Measurements from ENCODE around the gene C18orf32. TPM values are rescaled to one million over a fixed set of nuclear protein-coding genes. Genes with fewer than 3 reads are reported as not detected.

C18orf32 gene
- total and polyA plus RNA-seq, 2 donors (not counting 3 experiments of a cell fraction or from before 2014, with no cell fraction given) = 20.4 to 27.4 TPM

DNA sequence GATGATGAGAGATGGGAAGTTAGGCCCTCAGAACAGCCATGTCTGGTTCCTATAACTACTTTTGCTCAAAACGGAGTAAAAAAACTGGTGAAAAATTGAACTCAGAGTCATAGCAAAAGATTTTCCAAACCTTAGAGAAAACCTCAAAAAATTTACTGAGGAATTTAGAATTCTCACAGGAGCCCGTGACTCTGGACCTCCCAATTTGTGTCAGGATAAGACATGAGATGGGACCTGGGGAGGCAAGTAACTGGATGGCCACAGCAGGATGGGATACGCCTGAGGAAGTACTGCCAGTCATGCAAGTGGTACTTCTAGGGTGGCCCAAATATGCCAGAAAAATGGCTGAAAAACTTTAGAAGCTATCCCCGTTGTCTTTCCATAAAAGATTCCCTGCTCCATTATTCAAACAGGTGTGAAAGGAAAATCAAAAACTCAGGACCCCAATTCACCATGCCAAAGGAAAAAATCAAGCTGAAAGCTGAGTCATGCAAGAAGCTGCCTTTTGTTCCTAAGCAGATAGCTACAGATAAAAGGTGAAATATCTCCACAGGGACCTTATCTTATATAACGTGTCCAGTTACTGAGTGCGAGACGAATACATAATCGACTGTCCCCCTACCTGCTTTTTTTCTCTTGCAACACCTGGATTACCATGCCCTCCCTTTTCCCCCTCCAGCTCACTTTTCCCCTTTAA, 40.7 kb upstream of the C18orf32 start:
- dilution Hi-C loops (cut with MboI; ENCODE audit: extremely low pct_ligation_motif_present, low sequenced_read_pairs) = no loop called here
- H3K9ac ChIP-seq (replicated peaks; ENCODE audit: extremely low read depth, insufficient read depth, low read length) = no peak overlapping the region
- H3K79me2 ChIP-seq (ENCODE audit: control insufficient read depth, insufficient read depth, low read length) = no peaks in the 10 kb centered on the region
- no peak overlapping the region for H3K4me3 ChIP-seq (replicated peaks in 1 of 3; ENCODE audit: insufficient read depth in 1 of 3, low read depth in 1 of 3, low read length in 3 of 3)
- TF ChIP-seq EZH2 (IDR thresholded peaks at IDR 0.05; ENCODE audit: borderline replicate concordance, low read depth, low read length, severe bottlenecking) = no peak
- TF ChIP-seq POLR2AphosphoS5 (IDR thresholded peaks at IDR 0.05; ENCODE audit: insufficient read depth, low read depth, low read length) = no peak
- TF ChIP-seq MYC (IDR thresholded peaks at IDR 0.05; ENCODE audit: low read depth, low read length) = no peak
- TF ChIP-seq FOS (IDR thresholded peaks at IDR 0.05; ENCODE audit: borderline replicate concordance, insufficient read depth, low read length) = no peak
- TF ChIP-seq, protein P1, sequence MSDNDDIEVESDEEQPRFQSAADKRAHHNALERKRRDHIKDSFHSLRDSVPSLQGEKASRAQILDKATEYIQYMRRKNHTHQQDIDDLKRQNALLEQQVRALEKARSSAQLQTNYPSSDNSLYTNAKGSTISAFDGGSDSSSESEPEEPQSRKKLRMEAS (IDR thresholded peaks at IDR 0.05; ENCODE audit: insufficient read depth, insufficient read length) = no peak
- no peak for TF ChIP-seq JUN (IDR thresholded peaks at IDR 0.05; ENCODE audit: borderline replicate concordance, insufficient read depth, insufficient read length, low read depth)
- TF ChIP-seq, protein P2, sequence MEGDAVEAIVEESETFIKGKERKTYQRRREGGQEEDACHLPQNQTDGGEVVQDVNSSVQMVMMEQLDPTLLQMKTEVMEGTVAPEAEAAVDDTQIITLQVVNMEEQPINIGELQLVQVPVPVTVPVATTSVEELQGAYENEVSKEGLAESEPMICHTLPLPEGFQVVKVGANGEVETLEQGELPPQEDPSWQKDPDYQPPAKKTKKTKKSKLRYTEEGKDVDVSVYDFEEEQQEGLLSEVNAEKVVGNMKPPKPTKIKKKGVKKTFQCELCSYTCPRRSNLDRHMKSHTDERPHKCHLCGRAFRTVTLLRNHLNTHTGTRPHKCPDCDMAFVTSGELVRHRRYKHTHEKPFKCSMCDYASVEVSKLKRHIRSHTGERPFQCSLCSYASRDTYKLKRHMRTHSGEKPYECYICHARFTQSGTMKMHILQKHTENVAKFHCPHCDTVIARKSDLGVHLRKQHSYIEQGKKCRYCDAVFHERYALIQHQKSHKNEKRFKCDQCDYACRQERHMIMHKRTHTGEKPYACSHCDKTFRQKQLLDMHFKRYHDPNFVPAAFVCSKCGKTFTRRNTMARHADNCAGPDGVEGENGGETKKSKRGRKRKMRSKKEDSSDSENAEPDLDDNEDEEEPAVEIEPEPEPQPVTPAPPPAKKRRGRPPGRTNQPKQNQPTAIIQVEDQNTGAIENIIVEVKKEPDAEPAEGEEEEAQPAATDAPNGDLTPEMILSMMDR (IDR thresholded peaks at IDR 0.05; ENCODE audit: extremely low read depth in 1 of 2, insufficient read depth in 1 of 2, low read depth in 1 of 2, low read length in 2 of 2) = no peak
- no peak for TF ChIP-seq POLR2A (IDR thresholded peaks at IDR 0.05; ENCODE audit: low read depth, low read length)
- TF ChIP-seq GATA2 (IDR thresholded peaks at IDR 0.05; ENCODE audit: insufficient read depth, insufficient read length, low read depth, low read length) = no peak
- DNase-seq (ENCODE audit: low read depth, low spot score) (no peak), FAIRE-seq (no peak)
- no peaks in the 10 kb centered on the region for H3K36me3 ChIP-seq (ENCODE audit: control insufficient read depth in 2 of 2, extremely low read depth in 1 of 2, insufficient read depth in 2 of 2, low read length in 2 of 2)
- no TSS peak for BruUV-seq (replicated peaks)
- no peaks in the 10 kb centered on the region for H3K9me3 ChIP-seq (replicated peaks; ENCODE audit: control insufficient read depth, insufficient read depth, low read length)
- H3K4me1 ChIP-seq (ENCODE audit: control insufficient read depth, extremely low read depth, insufficient read depth, low read length) = no peaks in the 10 kb centered on the region
- intact Hi-C loops (cut with micrococcal nuclease) = no loop called here
- POLR2A ChIA-PET = no interaction called here
- CTCF ChIA-PET = interaction anchor here (0.8 to 5.1 kb wide), 5 partner anchors 9 to 330 kb away, joined by 3 to 28 read pairs (median 6); no protein-coding TSS in a partner anchor
- H4K20me1 ChIP-seq (replicated peaks; ENCODE audit: control insufficient read depth, extremely low read depth, insufficient read depth, low read length) = no peaks in the 10 kb centered on the region
- H3K27ac ChIP-seq (ENCODE audit: insufficient read depth, low read depth, low read length) = no peak overlapping the region
- H3K9me1 ChIP-seq (replicated peaks; ENCODE audit: control insufficient read depth, extremely low read depth, insufficient read depth, low read length) = no peaks in the 10 kb centered on the region
- no peak overlapping the region for H2AFZ ChIP-seq (ENCODE audit: low read depth, low read length)
- no peak overlapping the region for H3K4me2 ChIP-seq (ENCODE audit: insufficient read depth, low read length)
- H3K27me3 ChIP-seq (ENCODE audit: control insufficient read depth in 2 of 2, insufficient read depth in 2 of 2, low read length in 2 of 2) = peaks cover 0 to 3% of the 10 kb centered on the region in 2 experiments

All from endothelial cell of umbilical vein (primary cell).